Fibroblast of skin of scalp (primary cell): ENCODE results near the gene KCNA2.

Experiments
- DNase-seq: peaks from one replicate; pipeline ENCODE4 v3.0.0-alpha.2; 2013

KCNA2 gene

GRCh38 chr1:110602466-110602865 lies 3.7 kb downstream of the KCNA2 start:
- no peak for DNase-seq

GRCh38 chr1:110601332-110601731 lies 4.8 kb downstream of the KCNA2 start:
- DNase-seq: no peak

- DNase-seq: no peak
Measured at GRCh38 chr1:110600716-110601115, 5.4 kb downstream of the KCNA2 start.

- DNase-seq: no peak
Measured at GRCh38 chr1:110597966-110598365, 8.2 kb downstream of the KCNA2 start.

- DNase-seq: no peak
Measured at GRCh38 chr1:110596312-110596711, 9.8 kb downstream of the KCNA2 start.

GRCh38 chr1:110595353-110595710 lies 10.8 kb downstream of the KCNA2 start:
- DNase-seq: no peak

- DNase-seq: no peak
Measured at GRCh38 chr1:110594456-110595352, 11.5 kb downstream of the KCNA2 start.

GRCh38 chr1:110593902-110594301 lies 12.3 kb downstream of the KCNA2 start:
- no peak for DNase-seq

GRCh38 chr1:110591956-110592355 lies 14.2 kb downstream of the KCNA2 start:
- DNase-seq: no peak

GRCh38 chr1:110588991-110589390 lies 17.2 kb downstream of the KCNA2 start:
- no peak for DNase-seq

- no peak for DNase-seq
Measured at GRCh38 chr1:110588486-110588885, 17.7 kb downstream of the KCNA2 start.

- no peak for DNase-seq
Measured at GRCh38 chr1:110587906-110588305, 18.3 kb downstream of the KCNA2 start.

- DNase-seq: no peak
Measured at GRCh38 chr1:110585481-110585880, 20.7 kb downstream of the KCNA2 start.

GRCh38 chr1:110584045-110584444 lies 22.1 kb downstream of the KCNA2 start:
- no peak for DNase-seq

GRCh38 chr1:110583505-110583904 lies 22.7 kb downstream of the KCNA2 start:
- no peak for DNase-seq

- no peak for DNase-seq
Measured at GRCh38 chr1:110582378-110582777, 23.8 kb downstream of the KCNA2 start.

GRCh38 chr1:110581682-110582145 lies 24.4 kb downstream of the KCNA2 start:
- no peak for DNase-seq

GRCh38 chr1:110580244-110580643 lies 25.9 kb downstream of the KCNA2 start:
- DNase-seq: no peak

GRCh38 chr1:110579460-110579859 lies 26.7 kb downstream of the KCNA2 start:
- no peak for DNase-seq

GRCh38 chr1:110576441-110576840 lies 29.7 kb downstream of the KCNA2 start:
- DNase-seq: no peak

GRCh38 chr1:110573314-110573713 lies 32.8 kb downstream of the KCNA2 start:
- no peak for DNase-seq

GRCh38 chr1:110572751-110573150 lies 33.4 kb downstream of the KCNA2 start:
- no peak for DNase-seq

- DNase-seq: no peak
Measured at GRCh38 chr1:110570901-110571300, 35.3 kb downstream of the KCNA2 start.

GRCh38 chr1:110570307-110570706 lies 35.9 kb downstream of the KCNA2 start:
- no peak for DNase-seq

- no peak for DNase-seq
Measured at GRCh38 chr1:110566836-110567235, 39.3 kb downstream of the KCNA2 start.
